NOMO-1 (cell line): ENCODE data around the gene TIMM50.
A peak's percentile ranks its signal among the peaks of the same experiment; 100 is the strongest.
"Not testable (repeated sequence)": the region's sequence is repeated elsewhere in the genome, so short reads cannot be mapped to it uniquely, and the experiment has no call there.

Source experiments
- DNase-seq, 2 experiments: peaks; one replicate each; lab custom pipeline; 2025; ENCODE audit not compliant: unreplicated experiment in 2 of 2; lab: John Stamatoyannopoulos, UW

TIMM50 gene

DNA sequence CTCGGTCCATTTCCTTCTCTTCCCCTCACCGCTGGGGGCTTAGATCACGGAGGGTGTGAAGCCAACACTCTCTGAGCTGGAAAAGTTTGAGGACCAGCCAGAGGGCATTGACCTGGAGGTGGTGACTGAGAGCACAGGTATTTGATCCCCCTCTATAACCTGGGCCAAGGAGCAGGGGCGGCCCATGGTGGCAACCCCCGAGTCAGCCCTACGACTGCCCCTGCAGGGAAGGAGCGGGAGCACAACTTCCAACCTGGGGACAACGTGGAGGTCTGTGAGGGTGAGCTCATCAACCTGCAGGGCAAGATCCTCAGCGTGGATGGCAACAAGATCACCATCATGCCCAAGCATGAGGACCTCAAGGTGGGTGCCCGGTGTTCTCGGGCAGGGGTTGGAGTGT lies 11.6 kb upstream of the TIMM50 start:
- no peak for DNase-seq

- no peak for DNase-seq
Measured at GRCh38 chr19:39469567-39469966, 11.1 kb upstream of the TIMM50 start.

DNA sequence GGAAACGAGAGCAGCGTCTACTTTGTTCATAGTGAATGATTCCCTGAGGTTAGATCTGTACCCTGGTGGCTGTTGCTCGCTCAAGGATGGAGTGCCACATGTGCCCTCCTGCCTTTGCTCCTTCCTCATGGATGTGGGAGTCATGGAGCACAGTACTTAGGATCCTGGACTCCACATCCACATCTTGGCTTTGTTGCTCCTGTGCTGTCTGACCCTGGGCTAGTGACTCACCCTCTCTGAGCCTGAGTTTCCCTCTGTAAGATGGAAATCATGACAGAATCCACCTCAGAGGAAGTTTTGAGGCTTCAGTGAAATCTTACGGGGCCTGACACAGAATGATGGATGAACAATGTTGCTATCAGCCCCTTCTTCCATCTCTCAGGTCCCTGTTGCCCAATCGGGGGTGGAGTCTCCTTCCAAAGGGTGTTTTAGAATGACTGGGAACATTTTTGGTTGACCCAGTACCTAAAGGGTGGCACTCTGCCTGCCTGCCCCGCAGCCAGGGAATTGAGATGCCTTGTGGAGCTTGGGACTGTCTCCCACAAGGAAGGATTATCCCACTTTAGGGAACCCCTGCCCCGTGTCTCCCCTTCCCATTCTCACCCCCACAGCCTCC lies 9.8 kb upstream of the TIMM50 start:
- no peak for DNase-seq

DNA sequence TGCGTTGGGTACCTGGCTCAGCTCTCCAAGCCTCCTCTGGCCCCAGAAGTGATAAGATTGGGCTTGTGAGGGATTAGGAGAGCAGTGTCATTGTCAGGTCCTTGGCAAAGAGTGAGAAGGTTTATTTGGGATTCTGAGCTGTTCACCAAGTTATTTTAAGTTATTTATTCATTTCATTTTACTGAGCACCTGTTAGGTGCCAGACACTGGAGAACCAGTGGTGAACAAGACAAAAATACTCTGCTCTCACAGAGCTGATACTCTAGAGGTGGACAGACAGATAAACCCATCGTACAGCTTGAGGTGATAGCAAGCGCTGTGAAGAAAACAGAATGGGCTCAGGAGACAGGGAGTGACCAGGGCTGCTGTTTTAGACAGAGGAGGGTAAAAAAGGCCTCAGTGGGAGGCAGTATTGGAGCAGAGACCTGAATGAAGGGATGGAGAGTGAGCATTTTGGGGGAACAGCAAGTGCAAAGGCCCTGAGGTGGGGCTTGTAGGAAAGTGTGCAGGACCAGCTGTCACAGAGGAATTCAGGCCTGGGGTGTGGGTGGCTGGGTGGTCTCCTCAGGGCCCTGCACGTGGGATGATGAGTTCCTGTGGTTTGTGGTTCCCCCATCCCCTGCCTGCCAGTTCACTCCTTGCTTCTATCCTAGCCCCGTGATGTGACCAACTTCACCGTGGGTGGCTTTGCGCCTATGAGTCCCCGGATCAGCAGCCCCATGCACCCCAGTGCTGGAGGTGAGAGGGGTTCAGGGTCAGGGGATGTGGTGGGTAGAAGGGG lies 8.7 kb upstream of the TIMM50 start:
- DNase-seq = no peak

- no peak for DNase-seq
Measured at GRCh38 chr19:39472746-39473442, 7.7 kb upstream of the TIMM50 start.

DNA sequence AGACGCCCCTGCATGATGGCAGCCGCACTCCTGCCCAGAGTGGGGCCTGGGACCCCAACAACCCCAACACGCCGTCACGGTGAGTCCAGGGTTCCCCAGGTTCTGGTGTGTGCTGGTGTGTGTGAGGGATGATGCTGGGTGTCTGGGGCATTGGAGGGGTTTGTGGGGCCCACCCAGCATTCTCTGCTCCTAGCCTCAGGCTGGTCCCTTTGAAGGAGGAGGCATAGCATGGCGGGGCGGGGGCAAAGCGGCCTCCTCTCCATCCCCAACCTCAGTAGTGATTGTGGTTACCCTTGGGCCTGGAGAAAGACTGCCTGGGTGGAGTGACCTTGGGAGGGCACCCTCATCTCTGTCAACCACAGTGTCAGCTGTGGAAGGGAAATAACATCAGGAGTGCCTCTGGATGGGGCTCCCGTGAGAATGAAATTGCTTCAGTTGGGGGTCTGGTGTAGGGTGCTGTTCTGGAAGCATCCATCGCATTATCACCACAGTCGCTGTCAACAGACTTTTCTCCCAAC lies 7.1 kb upstream of the TIMM50 start:
- no peak for DNase-seq

- no peak for DNase-seq
Measured at GRCh38 chr19:39474139-39474620, 6.5 kb upstream of the TIMM50 start.

DNA sequence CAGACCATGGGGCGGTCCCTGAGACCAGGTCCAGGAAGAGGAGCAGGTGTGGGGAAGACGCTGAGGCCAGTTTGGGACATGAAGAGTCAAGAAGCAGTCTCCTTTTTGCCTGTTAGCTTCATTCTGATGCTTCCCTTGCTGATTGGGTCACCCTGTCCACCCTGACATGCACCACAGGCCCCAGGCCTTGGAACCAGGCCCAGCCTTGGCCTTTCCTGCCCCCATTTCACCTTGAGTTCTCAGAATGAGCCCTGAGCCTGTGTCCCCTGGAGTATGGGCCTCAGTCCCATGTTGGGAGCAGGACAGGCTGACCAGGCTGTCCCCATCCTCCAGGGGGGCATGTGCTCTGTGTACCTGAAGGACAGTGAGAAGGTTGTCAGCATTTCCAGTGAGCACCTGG lies 4.9 kb upstream of the TIMM50 start:
- DNase-seq = no peak

DNA sequence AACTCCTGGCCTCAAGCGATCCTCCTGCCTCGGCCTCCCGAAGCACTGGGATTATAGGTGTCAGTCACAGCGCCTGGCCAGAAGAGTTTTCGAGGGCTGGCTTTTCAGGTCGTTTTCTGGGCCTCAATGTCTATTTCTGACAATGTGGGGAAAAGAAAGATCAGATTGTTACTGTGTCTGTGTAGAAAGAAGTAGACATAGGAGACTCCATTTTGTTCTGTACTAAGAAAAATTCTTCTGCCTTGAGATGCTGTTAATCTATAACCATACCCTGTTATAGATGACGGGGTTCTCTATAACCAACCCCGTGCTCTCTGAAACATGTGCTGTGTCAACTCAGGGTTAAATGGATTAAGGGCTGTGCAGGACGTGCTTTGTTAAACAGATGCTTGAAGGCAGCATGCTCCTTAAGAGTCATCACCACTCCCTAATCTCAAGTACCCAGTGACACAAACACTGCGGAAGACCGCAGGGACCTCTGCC lies 1.3 kb upstream of the TIMM50 start:
- not testable (repeated sequence) for DNase-seq

GRCh38 chr19:39479916-39480315 lies 722 bp upstream of the TIMM50 start:
- DNase-seq = peak in 1 of 2 experiments; percentile 38

DNA sequence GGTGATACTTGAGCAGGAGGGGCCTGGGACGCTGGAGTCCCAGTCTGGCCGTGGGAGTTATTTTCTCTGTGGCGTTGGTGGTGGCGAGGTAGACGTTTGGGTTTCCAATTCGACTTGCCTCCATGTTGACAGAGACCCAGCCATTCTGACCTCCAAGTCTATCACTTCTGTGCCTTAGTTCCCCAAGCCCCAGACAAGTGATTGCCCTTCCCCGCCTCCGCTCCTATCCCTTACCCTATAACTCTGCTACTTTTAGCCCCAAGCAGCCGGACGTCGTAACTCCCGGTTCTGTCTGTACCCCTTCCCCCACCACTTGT lies 549 bp downstream of the TIMM50 start:
- DNase-seq = peak in 1 of 2 experiments; percentile 16

DNA sequence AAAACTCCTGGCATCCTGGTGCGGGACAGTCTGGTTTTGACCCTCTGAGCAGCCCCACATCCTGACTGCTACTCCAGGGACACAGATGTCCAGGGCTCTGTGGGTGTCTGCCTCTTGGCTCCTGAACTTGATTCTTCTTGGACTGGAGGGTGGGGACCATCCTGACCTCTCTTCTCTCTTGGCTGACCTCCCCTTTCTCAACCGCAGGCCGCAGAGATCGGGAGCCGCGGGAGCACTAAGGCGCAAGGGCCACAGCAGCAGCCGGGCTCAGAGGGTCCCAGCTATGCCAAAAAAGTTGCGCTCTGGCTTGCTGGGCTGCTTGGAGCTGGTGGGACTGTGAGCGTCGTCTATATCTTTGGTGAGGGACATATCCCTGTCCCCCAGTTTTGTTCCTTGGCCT lies 1.0 kb downstream of the TIMM50 start:
- no peak for DNase-seq

DNA sequence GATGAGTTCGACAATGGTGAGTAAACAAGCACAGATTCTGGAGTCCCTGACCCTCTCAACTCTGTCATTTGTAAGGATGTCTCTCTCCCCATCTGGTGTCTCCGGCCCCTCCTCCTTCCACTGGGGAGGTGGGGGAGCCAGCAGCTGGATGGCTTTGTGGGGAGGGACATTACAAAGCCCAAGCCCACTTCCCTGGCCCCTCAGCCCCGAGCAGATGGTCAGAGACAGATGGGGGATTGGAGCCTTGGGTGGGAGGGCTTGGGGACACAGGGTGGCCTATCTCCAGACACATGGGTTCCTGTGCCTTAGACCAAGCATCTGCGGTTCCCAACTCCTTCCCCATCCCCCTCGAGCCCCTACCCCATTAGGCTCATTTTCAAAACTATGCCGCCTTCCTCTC lies 2.5 kb downstream of the TIMM50 start:
- no peak for DNase-seq

DNA sequence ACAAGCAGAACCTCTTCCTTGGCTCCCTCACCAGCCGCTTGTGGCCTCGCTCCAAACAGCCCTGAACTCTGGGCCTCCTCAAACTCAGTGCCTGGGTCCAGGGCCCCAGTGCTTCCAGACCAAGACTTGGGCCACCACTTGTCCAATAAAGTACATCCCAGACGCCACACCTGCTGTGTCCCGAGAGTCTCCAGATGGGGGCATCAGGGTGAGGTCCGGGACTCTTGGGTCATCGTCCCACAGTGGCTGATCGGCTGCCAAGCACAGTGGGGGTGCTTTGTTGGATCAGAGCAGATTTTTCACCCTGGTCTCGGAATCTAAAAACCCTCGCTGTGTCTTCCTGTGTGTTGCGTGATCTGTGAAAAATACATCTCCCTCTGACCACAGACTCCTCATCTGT lies 9.1 kb downstream of the TIMM50 start:
- no peak for DNase-seq

GRCh38 chr19:39492225-39492624 lies 11.6 kb downstream of the TIMM50 start:
- DNase-seq = no peak

DNA sequence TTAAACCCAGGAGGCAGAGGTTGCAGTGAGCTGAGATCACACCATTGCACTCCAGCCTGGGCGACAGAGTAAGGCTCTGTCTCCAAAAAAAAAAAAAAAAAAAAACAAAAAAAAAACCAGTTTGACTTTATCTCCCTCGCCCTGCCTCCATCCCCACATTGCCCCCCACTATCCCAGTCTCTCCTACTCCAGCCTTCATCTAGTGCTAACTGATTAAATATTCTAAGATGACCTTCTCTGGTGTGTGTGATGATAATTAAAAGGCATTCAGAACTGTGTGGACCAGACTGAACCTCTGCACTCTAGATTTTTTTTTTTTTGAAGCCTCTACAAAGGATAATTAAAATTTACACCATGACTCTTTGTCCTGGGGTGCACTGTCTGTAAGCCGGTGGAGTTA lies 12.2 kb downstream of the TIMM50 start:
- DNase-seq = no peak

DNA sequence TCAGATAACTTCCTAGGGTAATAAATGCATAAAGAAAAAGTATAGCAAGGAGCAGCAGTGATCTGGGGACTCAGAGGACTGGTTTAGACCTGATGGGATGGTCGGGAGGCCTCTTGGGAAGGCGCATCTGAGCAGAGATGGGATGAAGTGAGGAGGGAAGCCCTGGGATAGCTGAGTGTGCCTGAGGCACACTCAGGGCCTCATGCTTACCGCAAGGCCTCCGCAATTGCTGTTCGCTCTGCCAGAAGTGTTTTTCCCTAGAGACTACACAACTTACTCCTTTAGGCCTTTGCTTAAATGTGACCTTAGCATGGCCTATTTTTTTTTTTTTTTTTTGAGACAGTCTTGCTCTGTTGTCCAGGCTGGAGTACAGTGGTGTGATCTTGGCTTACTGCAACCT lies 14.0 kb downstream of the TIMM50 start:
- DNase-seq = no peak

GRCh38 chr19:39496063-39496462 lies 15.4 kb downstream of the TIMM50 start:
- DNase-seq = no peak

DNA sequence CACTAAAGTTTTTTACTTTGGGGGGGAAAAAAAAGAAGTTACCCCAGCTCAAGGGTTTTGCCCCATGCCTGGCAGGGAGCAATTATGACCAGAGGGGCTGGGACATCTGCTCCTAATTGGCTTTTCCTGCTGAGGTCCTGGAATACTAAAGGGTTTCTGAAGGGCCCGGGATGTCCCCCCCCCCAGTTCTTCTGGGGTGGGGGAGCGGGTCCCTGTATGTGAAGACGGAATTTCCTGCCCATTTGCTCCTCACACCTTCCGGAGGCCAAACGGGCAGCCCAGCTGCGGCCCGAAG lies 17.0 kb downstream of the TIMM50 start:
- no peak for DNase-seq

- DNase-seq = peak; percentile 40 to 51
Measured at GRCh38 chr19:39497996-39498797, 17.6 kb downstream of the TIMM50 start.
